K562 (cell line): ENCODE results near the gene FKBP7. TPM values are rescaled to one million over a fixed set of nuclear protein-coding genes. Genes with fewer than 3 reads are reported as not detected.

Source experiments
- KLF6 ChIP-seq: fragments of 250-450 bp; sonication (Bioruptor Pico); IDR thresholded peaks from 2 replicates; pipeline ENCODE4 v1.4.0; 2020; ENCODE audit warnings: mild to moderate bottlenecking, moderate library complexity, borderline replicate concordance
- MCM2 ChIP-seq: fragments of 450-650 bp; IDR thresholded peaks from 2 replicates; pipeline ENCODE4 v1.6.1; 2017; ENCODE audit warnings: low read depth, mild to moderate bottlenecking
- NCOR1 ChIP-seq: fragments of 450-650 bp; IDR thresholded peaks from 2 replicates; pipeline ENCODE4 v1.6.1; 2016; ENCODE audit warnings: mild to moderate bottlenecking, moderate library complexity
- PTBP1 ChIP-seq: fragments of 200-400 bp; formaldehyde crosslinking; IDR thresholded peaks from 2 replicates; pipeline ENCODE4 v1.6.1; 2017; ENCODE audit warnings: low read depth, low read length
- PURB ChIP-seq: sonication (generic); formaldehyde crosslinking; IDR thresholded peaks from 2 replicates; pipeline ENCODE4 v1.9.0; 2021; ENCODE audit warnings: low read depth, mild to moderate bottlenecking, missing genetic modification reagents
- ZNF263 ChIP-seq: sonication (generic); formaldehyde crosslinking; IDR thresholded peaks from 2 replicates; pipeline ENCODE4 v1.8.0; 2022; ENCODE audit warnings: mild to moderate bottlenecking, missing genetic modification reagents, borderline replicate concordance
- polyA plus RNA-seq, 8 experiments: library from polyadenylated mRNA; depleted of rRNA in 4 of 8; stranded (reverse) in 5 of 8; unstranded in 3 of 8; fragments of >200 nt; fragmentation: Nextera tagmentation in 2 of 8; fragmentation: Illumina TruSeq in 1 of 8; extraction: Ambion mirVana in 2 of 8; extraction: Trizol in 1 of 8; gene quantifications; 2 replicates each; pipeline versions ENCODE4 v1.2.1 to v1.2.3, GENCODE V29; 2011 to 2014; ENCODE audit warnings: inconsistent platforms in 1 of 8, missing spikeins in 1 of 8
- total RNA-seq, 7 experiments: library from RNA; depleted of rRNA in 6 of 7; stranded (reverse); fragments of >200 nt in 6 of 7; fragmentation: Illumina TruSeq in 2 of 7; extraction: Trizol in 2 of 7; gene quantifications; 2 replicates each; pipeline versions ENCODE4 v1.2.1 to v1.2.3, GENCODE V29; 2011 to 2021; ENCODE audit warnings: low replicate concordance in 1 of 7
- TF ChIP-seq, protein P1 (sequence below): fragments of 450-650 bp; formaldehyde crosslinking; IDR thresholded peaks from 2 replicates; pipeline ENCODE4 v1.4.0; 2020; ENCODE audit warnings: mild to moderate bottlenecking
- TF ChIP-seq, protein P2 (sequence below): sonication (generic); formaldehyde crosslinking; IDR thresholded peaks from 2 replicates; pipeline ENCODE4 v1.8.0; 2022; ENCODE audit warnings: mild to moderate bottlenecking, missing genetic modification reagents
- TF ChIP-seq, protein P3 (sequence below): IDR thresholded peaks from 2 replicates; pipeline ENCODE4 v1.6.1; 2014; ENCODE audit warnings: antibody characterized with exemption
- TF ChIP-seq, protein P4 (sequence below), 2 experiments: fragments of 450-650 bp; formaldehyde crosslinking in 1 of 2; IDR thresholded peaks; 2 replicates each; pipeline versions ENCODE4 v1.4.0 to v1.6.1; 2014 to 2020; ENCODE audit warnings: mild to moderate bottlenecking in 2 of 2, borderline replicate concordance in 1 of 2, low read depth in 1 of 2
- TF ChIP-seq, protein P5 (sequence below): fragments of 250-450 bp; sonication (Bioruptor Pico); IDR thresholded peaks from 2 replicates; pipeline ENCODE4 v1.8.0; 2021; ENCODE audit warnings: moderate library complexity, mild to moderate bottlenecking, inconsistent platforms

The FKBP7 gene
- total and polyA plus RNA-seq, 9 of the 15 experiments (the other 6 are each of a cell fraction or from before 2014, with no cell fraction given) = 6.1 to 23.2 (median 19.0) TPM

DNA sequence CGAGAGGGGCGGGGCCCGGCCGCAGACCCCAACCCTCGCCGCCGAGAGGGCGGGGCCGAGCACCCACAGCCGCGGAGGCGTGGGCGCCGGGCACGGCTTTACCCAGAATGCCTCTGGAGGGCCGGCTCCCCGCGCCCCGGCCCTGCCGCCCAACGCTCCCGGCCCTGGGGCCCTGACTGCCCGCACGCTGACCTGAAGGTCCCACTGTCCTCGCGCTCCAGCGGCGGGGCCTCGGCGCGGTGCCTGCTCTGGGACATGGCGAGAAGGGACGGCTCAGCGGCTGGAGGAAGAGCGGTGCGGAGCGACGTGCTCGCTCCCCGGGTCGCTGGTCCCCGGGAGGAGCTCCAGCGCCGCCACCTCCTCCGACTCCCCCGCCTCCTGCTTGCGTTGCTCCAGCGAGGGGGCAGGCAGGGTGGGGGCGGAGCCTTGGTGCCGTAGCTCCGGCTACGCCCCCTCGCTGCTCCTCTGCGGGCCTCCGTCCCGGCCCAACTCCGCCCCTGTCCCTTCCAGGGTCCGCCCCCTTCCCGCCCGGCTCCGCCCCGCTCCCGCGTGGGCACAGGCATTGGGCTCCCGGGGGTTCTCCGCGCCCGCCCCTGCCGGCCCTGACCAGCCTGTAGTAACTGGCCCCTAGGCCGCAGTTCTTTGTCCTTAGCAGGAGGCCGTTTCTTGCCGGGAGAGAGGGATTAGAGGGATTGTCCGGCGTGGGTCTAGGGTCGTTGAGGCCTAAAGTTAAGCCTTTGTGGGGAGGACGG lies 27.4 kb downstream of the FKBP7 start, which contains the start of the genes PJVK and PRKRA (continued):
- no peak for TF ChIP-seq MCM2
- TF ChIP-seq, protein P1, sequence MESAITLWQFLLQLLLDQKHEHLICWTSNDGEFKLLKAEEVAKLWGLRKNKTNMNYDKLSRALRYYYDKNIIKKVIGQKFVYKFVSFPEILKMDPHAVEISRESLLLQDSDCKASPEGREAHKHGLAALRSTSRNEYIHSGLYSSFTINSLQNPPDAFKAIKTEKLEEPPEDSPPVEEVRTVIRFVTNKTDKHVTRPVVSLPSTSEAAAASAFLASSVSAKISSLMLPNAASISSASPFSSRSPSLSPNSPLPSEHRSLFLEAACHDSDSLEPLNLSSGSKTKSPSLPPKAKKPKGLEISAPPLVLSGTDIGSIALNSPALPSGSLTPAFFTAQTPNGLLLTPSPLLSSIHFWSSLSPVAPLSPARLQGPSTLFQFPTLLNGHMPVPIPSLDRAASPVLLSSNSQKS (CRISPR knock-in tag) = no peak
- TF ChIP-seq, protein P2, sequence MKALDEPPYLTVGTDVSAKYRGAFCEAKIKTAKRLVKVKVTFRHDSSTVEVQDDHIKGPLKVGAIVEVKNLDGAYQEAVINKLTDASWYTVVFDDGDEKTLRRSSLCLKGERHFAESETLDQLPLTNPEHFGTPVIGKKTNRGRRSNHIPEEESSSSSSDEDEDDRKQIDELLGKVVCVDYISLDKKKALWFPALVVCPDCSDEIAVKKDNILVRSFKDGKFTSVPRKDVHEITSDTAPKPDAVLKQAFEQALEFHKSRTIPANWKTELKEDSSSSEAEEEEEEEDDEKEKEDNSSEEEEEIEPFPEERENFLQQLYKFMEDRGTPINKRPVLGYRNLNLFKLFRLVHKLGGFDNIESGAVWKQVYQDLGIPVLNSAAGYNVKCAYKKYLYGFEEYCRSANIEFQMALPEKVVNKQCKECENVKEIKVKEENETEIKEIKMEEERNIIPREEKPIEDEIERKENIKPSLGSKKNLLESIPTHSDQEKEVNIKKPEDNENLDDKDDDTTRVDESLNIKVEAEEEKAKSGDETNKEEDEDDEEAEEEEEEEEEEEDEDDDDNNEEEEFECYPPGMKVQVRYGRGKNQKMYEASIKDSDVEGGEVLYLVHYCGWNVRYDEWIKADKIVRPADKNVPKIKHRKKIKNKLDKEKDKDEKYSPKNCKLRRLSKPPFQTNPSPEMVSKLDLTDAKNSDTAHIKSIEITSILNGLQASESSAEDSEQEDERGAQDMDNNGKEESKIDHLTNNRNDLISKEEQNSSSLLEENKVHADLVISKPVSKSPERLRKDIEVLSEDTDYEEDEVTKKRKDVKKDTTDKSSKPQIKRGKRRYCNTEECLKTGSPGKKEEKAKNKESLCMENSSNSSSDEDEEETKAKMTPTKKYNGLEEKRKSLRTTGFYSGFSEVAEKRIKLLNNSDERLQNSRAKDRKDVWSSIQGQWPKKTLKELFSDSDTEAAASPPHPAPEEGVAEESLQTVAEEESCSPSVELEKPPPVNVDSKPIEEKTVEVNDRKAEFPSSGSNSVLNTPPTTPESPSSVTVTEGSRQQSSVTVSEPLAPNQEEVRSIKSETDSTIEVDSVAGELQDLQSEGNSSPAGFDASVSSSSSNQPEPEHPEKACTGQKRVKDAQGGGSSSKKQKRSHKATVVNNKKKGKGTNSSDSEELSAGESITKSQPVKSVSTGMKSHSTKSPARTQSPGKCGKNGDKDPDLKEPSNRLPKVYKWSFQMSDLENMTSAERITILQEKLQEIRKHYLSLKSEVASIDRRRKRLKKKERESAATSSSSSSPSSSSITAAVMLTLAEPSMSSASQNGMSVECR (CRISPR knock-in tag) = peak; percentile 56; the same call in 1 of the 2 replicates
- TF ChIP-seq, protein P3, sequence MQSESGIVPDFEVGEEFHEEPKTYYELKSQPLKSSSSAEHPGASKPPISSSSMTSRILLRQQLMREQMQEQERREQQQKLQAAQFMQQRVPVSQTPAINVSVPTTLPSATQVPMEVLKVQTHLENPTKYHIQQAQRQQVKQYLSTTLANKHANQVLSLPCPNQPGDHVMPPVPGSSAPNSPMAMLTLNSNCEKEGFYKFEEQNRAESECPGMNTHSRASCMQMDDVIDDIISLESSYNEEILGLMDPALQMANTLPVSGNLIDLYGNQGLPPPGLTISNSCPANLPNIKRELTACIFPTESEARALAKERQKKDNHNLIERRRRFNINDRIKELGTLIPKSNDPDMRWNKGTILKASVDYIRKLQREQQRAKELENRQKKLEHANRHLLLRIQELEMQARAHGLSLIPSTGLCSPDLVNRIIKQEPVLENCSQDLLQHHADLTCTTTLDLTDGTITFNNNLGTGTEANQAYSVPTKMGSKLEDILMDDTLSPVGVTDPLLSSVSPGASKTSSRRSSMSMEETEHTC = no peak
- no peak for TF ChIP-seq PTBP1
- TF ChIP-seq NCOR1 = peak; percentile 20; the same call in 1 of the 2 replicates
- TF ChIP-seq ZNF263 = peak; percentile 43; the same call in 1 of the 2 replicates
- TF ChIP-seq, protein P4, sequence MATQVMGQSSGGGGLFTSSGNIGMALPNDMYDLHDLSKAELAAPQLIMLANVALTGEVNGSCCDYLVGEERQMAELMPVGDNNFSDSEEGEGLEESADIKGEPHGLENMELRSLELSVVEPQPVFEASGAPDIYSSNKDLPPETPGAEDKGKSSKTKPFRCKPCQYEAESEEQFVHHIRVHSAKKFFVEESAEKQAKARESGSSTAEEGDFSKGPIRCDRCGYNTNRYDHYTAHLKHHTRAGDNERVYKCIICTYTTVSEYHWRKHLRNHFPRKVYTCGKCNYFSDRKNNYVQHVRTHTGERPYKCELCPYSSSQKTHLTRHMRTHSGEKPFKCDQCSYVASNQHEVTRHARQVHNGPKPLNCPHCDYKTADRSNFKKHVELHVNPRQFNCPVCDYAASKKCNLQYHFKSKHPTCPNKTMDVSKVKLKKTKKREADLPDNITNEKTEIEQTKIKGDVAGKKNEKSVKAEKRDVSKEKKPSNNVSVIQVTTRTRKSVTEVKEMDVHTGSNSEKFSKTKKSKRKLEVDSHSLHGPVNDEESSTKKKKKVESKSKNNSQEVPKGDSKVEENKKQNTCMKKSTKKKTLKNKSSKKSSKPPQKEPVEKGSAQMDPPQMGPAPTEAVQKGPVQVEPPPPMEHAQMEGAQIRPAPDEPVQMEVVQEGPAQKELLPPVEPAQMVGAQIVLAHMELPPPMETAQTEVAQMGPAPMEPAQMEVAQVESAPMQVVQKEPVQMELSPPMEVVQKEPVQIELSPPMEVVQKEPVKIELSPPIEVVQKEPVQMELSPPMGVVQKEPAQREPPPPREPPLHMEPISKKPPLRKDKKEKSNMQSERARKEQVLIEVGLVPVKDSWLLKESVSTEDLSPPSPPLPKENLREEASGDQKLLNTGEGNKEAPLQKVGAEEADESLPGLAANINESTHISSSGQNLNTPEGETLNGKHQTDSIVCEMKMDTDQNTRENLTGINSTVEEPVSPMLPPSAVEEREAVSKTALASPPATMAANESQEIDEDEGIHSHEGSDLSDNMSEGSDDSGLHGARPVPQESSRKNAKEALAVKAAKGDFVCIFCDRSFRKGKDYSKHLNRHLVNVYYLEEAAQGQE (IDR thresholded peaks at IDR 0.05; ENCODE audit: borderline replicate concordance) = peak; percentile 74
- TF ChIP-seq, protein P4 (CRISPR knock-in tag; IDR thresholded peaks at IDR 0.05; ENCODE audit: low read depth) = peak; percentile 79
- TF ChIP-seq, protein P5, sequence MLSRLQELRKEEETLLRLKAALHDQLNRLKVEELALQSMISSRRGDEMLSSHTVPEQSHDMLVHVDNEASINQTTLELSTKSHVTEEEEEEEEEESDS (CRISPR knock-in tag) = no peak
- TF ChIP-seq KLF6 (CRISPR knock-in tag) = no peak
- TF ChIP-seq PURB (CRISPR knock-in tag) = no peak
